HEK293T (cell line): ENCODE data around the gene RAD51B.

Experiments used
- FOXM1 ChIP-seq: fragments of 450-650 bp; IDR thresholded peaks from 2 replicates; pipeline ENCODE4 v1.6.1; 2017; ENCODE audit warnings: mild to moderate bottlenecking, borderline replicate concordance
- SUZ12 ChIP-seq: fragments of 450-650 bp; IDR thresholded peaks from 2 replicates; pipeline ENCODE4 v1.6.1; 2016; ENCODE audit warnings: mild to moderate bottlenecking
- ZNF384 ChIP-seq: fragments of 450-650 bp; IDR thresholded peaks from 2 replicates; pipeline ENCODE4 v1.6.1; 2016

DNA sequence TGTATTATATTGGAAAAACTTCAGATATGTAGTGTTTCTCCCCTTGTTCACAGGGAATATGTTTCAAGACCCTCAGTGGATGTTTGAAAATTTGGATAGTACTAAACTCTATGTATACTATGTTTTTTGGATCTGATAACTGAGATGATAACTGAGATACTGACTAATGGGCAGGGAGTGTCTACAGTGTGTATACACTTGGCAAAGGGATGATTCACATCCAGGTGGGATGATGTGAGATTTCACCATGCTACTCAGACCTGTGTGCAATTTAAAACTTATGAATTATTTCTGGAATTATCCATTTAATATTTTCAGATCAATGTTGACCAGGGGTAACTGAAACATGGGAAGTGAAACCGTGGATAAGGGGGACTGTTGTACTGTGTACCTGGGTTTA is 13.8 kb downstream of the RAD51B start:
- TF ChIP-seq ZNF384: no peak
- no peak for TF ChIP-seq FOXM1
- no peak for TF ChIP-seq SUZ12
